GM12878 (cell line): ENCODE results near the gene JADE3.
"Not testable (repeated sequence)": the region's sequence is repeated elsewhere in the genome, so short reads cannot be mapped to it uniquely, and the experiment has no call there.

Experiments used
- CBFB ChIP-seq: IDR thresholded peaks from 2 replicates; pipeline ENCODE4 v1.6.1; 2016; ENCODE audit warnings: antibody characterized with exemption, low read depth
- CHD2 ChIP-seq: IDR thresholded peaks from 2 replicates; pipeline ENCODE4 v1.6.1; 2011; ENCODE audit warnings: low read depth, low read length, improper control_type of control experiment, borderline replicate concordance
- CTCF ChIP-seq, 3 experiments: IDR thresholded peaks in 2 of 3; conservative IDR thresholded peaks in 1 of 3; 2 replicates each; pipeline ENCODE4 v1.5.1; 2011; ENCODE audit warnings: low read depth in 3 of 3, low read length in 3 of 3, mild to moderate bottlenecking in 3 of 3, control low read depth in 2 of 3, moderate library complexity in 2 of 3, inconsistent platforms in 1 of 3, mixed read lengths in 1 of 3; ENCODE audit not compliant: control insufficient read depth in 2 of 3, insufficient read depth in 1 of 3; ENCODE audit errors: extremely low read depth in 1 of 3
- ETV6 ChIP-seq, 2 experiments: fragments of 450-650 bp in 1 of 2; IDR thresholded peaks in 1 of 2; conservative IDR thresholded peaks in 1 of 2; 2 replicates each; pipeline ENCODE4 v1.6.1; 2014; ENCODE audit warnings: antibody characterized with exemption in 1 of 2, borderline replicate concordance in 1 of 2, low read depth in 1 of 2, mild to moderate bottlenecking in 1 of 2, moderate library complexity in 1 of 2
- JUND ChIP-seq: IDR thresholded peaks from 2 replicates; pipeline ENCODE4 v1.6.1; 2012; ENCODE audit warnings: low read depth, mild to moderate bottlenecking, low read length, improper control_type of control experiment, moderate library complexity
- POLR2AphosphoS5 ChIP-seq: IDR thresholded peaks from 2 replicates; pipeline ENCODE4 v1.6.1; 2011; ENCODE audit warnings: mild to moderate bottlenecking, low read length, inconsistent platforms
- REST ChIP-seq: IDR thresholded peaks from 2 replicates; pipeline ENCODE4 v1.6.1; 2012; ENCODE audit warnings: mild to moderate bottlenecking, low read depth, low read length
- SMAD1 ChIP-seq: fragments of 450-650 bp; IDR thresholded peaks from 2 replicates; pipeline ENCODE4 v1.6.1; 2018; ENCODE audit warnings: mild to moderate bottlenecking, low read depth; ENCODE audit not compliant: partially characterized antibody
- SUZ12 ChIP-seq: fragments of 200-600 bp; sonication (generic); IDR thresholded peaks from one replicate; pipeline ENCODE4 v1.6.1; 2018; ENCODE audit warnings: antibody characterized with exemption, mild to moderate bottlenecking; ENCODE audit not compliant: unreplicated experiment
- ZSCAN29 ChIP-seq: fragments of 450-650 bp; IDR thresholded peaks from 2 replicates; pipeline ENCODE4 v1.6.1; 2017; ENCODE audit warnings: mild to moderate bottlenecking, moderate library complexity
- TF ChIP-seq, protein P1 (sequence below): IDR thresholded peaks from 2 replicates; pipeline ENCODE4 v1.6.1; 2011; ENCODE audit warnings: borderline replicate concordance, low read depth, mild to moderate bottlenecking, moderate library complexity, mixed read lengths, low read length; ENCODE audit not compliant: insufficient read depth; ENCODE audit errors: extremely low read length

DNA sequence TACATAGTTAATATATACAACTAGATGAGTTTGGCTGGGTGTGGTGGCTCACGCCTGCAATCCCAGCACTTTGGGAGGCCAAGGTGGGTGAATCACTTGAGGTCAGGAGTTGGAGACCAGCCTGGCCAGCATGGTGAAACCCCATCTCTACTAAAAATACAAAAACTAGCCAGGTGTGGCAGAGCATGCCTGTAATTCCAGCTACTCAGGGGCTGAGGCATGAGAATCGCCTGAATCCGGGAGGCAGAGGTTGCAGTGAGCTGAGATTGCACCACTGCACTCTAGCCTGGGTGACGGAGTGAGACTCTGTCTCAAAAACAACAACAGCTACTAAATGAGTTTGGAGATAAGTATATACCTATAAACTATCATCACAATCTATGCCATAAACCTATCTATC lies 64.8 kb downstream of the JADE3 start:
- not testable (repeated sequence) for TF ChIP-seq CHD2; CTCF (IDR thresholded peaks at IDR 0.05 in 2 of 3, conservative IDR thresholded peaks at IDR 0.05 in 1 of 3; ENCODE audit: control insufficient read depth in 2 of 3, extremely low read depth in 1 of 3, insufficient read depth in 1 of 3, low read depth in 3 of 3, low read length in 3 of 3); POLR2AphosphoS5; SUZ12; SMAD1; CBFB; REST; ZSCAN29; ETV6 (conservative IDR thresholded peaks at IDR 0.05 in 1 of 2, IDR thresholded peaks at IDR 0.05 in 1 of 2; ENCODE audit: borderline replicate concordance in 1 of 2, low read depth in 1 of 2); JUND
- TF ChIP-seq, protein P1, sequence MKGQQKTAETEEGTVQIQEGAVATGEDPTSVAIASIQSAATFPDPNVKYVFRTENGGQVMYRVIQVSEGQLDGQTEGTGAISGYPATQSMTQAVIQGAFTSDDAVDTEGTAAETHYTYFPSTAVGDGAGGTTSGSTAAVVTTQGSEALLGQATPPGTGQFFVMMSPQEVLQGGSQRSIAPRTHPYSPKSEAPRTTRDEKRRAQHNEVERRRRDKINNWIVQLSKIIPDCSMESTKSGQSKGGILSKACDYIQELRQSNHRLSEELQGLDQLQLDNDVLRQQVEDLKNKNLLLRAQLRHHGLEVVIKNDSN = not testable (repeated sequence)
